HG03571 (cell line): Measurements from ENCODE around the gene FHOD3.
"Not testable (repeated sequence)": the region's sequence is repeated elsewhere in the genome, so short reads cannot be mapped to it uniquely, and the experiment has no call there.

Source experiments
- ATAC-seq: cut with Tn5 transposase; IDR thresholded peaks from one replicate; pipeline ENCODE4 v1.9.1; 2021; ENCODE audit not compliant: unreplicated experiment

The FHOD3 gene

GRCh38 chr18:36688020-36688965, 390.8 kb downstream of the FHOD3 start:
- ATAC-seq, result no peak

GRCh38 chr18:36692371-36692770, 394.9 kb downstream of the FHOD3 start:
- no peak for ATAC-seq

- no peak for ATAC-seq
Observed at GRCh38 chr18:36692921-36693332, 395.4 kb downstream of the FHOD3 start.

- no peak for ATAC-seq
Observed at GRCh38 chr18:36693931-36694620, 396.6 kb downstream of the FHOD3 start.

GRCh38 chr18:36695806-36696205, 398.3 kb downstream of the FHOD3 start:
- no peak for ATAC-seq

GRCh38 chr18:36697905-36698304, 400.4 kb downstream of the FHOD3 start:
- no peak for ATAC-seq

GRCh38 chr18:36700955-36701354, 403.4 kb downstream of the FHOD3 start:
- no peak for ATAC-seq

- ATAC-seq, result no peak
Observed at GRCh38 chr18:36702401-36703013, 405.0 kb downstream of the FHOD3 start.

- ATAC-seq, result no peak
Observed at GRCh38 chr18:36704156-36704555, 406.6 kb downstream of the FHOD3 start.

GRCh38 chr18:36706134-36706881, 408.8 kb downstream of the FHOD3 start:
- ATAC-seq, result no peak

GRCh38 chr18:36708366-36708765, 410.9 kb downstream of the FHOD3 start:
- ATAC-seq, result no peak

- ATAC-seq, result no peak
Observed at GRCh38 chr18:36709315-36709714, 411.8 kb downstream of the FHOD3 start.

GRCh38 chr18:36711014-36711725, 413.7 kb downstream of the FHOD3 start:
- ATAC-seq, result no peak

GRCh38 chr18:36711813-36712444, 414.4 kb downstream of the FHOD3 start:
- no peak for ATAC-seq

GRCh38 chr18:36714476-36714875, 417.0 kb downstream of the FHOD3 start:
- no peak for ATAC-seq

GRCh38 chr18:36717422-36718110, 420.1 kb downstream of the FHOD3 start:
- ATAC-seq, result no peak

GRCh38 chr18:36718705-36719328, 421.3 kb downstream of the FHOD3 start:
- ATAC-seq, result no peak

- ATAC-seq, result no peak
Observed at GRCh38 chr18:36719630-36720029, 422.1 kb downstream of the FHOD3 start.

- not testable (repeated sequence) for ATAC-seq
Observed at GRCh38 chr18:36721351-36721750, 423.8 kb downstream of the FHOD3 start.
